Measurements from ENCODE around the gene KRTAP5-7. TPM values are rescaled to one million over a fixed set of nuclear protein-coding genes. Genes with fewer than 3 reads are reported as not detected.

KRTAP5-7 gene
- total and polyA plus RNA-seq, 2 of the 13 experiments (the other 11 are each of a cell fraction or from before 2014, with no cell fraction given) = 0.54 TPM; not detected in 1

- Histone ChIP-seq H2AFZ (ENCODE audit: low read length) (no peak overlapping the region), H3K79me2 (ENCODE audit: insufficient read depth, low read length) (no peaks in the 10 kb centered on the region), H4K20me1 (ENCODE audit: insufficient read depth, low read length) (no peaks in the 10 kb centered on the region), H3K9ac (ENCODE audit: insufficient read depth, low read depth, low read length) (no peak overlapping the region), H3K27ac (ENCODE audit: extremely low read length, insufficient read depth, low read length) (no peak overlapping the region), H3K4me2 (ENCODE audit: low read depth, low read length) (no peak overlapping the region), H3K27me3 (ENCODE audit: control insufficient read depth in 1 of 2, insufficient read depth in 2 of 2, low read length in 2 of 2) (no peaks in the 10 kb centered on the region), H3K36me3 (replicated peaks in 1 of 2; ENCODE audit: control insufficient read depth in 1 of 2, insufficient read depth in 2 of 2, low read length in 2 of 2) (no peaks in the 10 kb centered on the region), H3K9me3 (ENCODE audit: low read length) (no peaks in the 10 kb centered on the region), H3K4me1 (ENCODE audit: insufficient read depth, low read length) (peaks cover 95% of the 10 kb centered on the region), H3K4me3 (replicated peaks in 1 of 3; ENCODE audit: insufficient read depth in 1 of 3, low read depth in 2 of 3, low read length in 3 of 3) (no peak overlapping the region)
- ATAC-seq (no peak), FAIRE-seq (no peak), DNase-seq (ENCODE audit: low spot score) (no peak)
- 90% methylated on average over 8 of the region's 8 CpGs for WGBS (ENCODE audit: low lambda C conversion rate)
- intact Hi-C loops (cut with micrococcal nuclease; ENCODE audit: unreplicated experiment) (no loop called here), in situ Hi-C loops (cut with HindIII; ENCODE audit: extremely low pct_ligation_motif_present, low pct_unique_long_range_greater_than_20kb) (no loop called here)
- BruUV-seq (replicated peaks) = no TSS peak
- ChIA-PET CTCF (ENCODE audit: low intra/inter-chr PET ratio, low total read pairs) (no interaction called here), POLR2A (interaction anchor here (1.9 kb wide), 1 partner anchor 10 kb away, joined by 7 read pairs; no protein-coding TSS in a partner anchor)
- TF ChIP-seq ZNF12 (CRISPR knock-in tag; IDR thresholded peaks at IDR 0.05) (no peak), KDM5B (CRISPR knock-in tag; IDR thresholded peaks at IDR 0.05; ENCODE audit: borderline replicate concordance) (no peak), YY1 (IDR thresholded peaks at IDR 0.05; ENCODE audit: insufficient read depth, insufficient replicate concordance, low read depth, low read length) (no peak), FOXA3 (CRISPR knock-in tag; IDR thresholded peaks at IDR 0.05) (no peak), ZSCAN20 (CRISPR knock-in tag; IDR thresholded peaks at IDR 0.05; ENCODE audit: borderline replicate concordance) (no peak), ZNF772 (CRISPR knock-in tag; IDR thresholded peaks at IDR 0.05) (no peak), ZUFSP (CRISPR knock-in tag; IDR thresholded peaks at IDR 0.05; ENCODE audit: borderline replicate concordance) (no peak), IRX3 (CRISPR knock-in tag; IDR thresholded peaks at IDR 0.05; ENCODE audit: borderline replicate concordance, low read depth) (no peak), ZFY (CRISPR knock-in tag; IDR thresholded peaks at IDR 0.05) (no peak), SOX6 (IDR thresholded peaks at IDR 0.05) (no peak), SOX6 (CRISPR knock-in tag; IDR thresholded peaks at IDR 0.05) (no peak), ZNF570 (CRISPR knock-in tag; IDR thresholded peaks at IDR 0.05; ENCODE audit: borderline replicate concordance) (no peak), KMT2A (CRISPR knock-in tag; IDR thresholded peaks at IDR 0.05) (no peak), ZNF543 (CRISPR knock-in tag; IDR thresholded peaks at IDR 0.05) (no peak), GFI1 (CRISPR knock-in tag; IDR thresholded peaks at IDR 0.05; ENCODE audit: borderline replicate concordance) (no peak), BCLAF1 (IDR thresholded peaks at IDR 0.05) (no peak), HNRNPUL1 (IDR thresholded peaks at IDR 0.05; ENCODE audit: low read depth, low read length) (no peak), MAF1 (CRISPR knock-in tag; IDR thresholded peaks at IDR 0.05; ENCODE audit: borderline replicate concordance) (no peak), CENPBD1 (CRISPR knock-in tag; IDR thresholded peaks at IDR 0.05; ENCODE audit: borderline replicate concordance, low read depth) (no peak)
Observed at GRCh38 chr11:71543866-71544265, 16.8 kb downstream of the KRTAP5-7 start.
